Midbrain (tissue), 1 donor: ENCODE data around the gene KIF6.

Experiments
- DNase-seq: peaks from one replicate; lab custom pipeline; 2025; lab: John Stamatoyannopoulos, UW

KIF6 gene

GRCh38 chr6:39420300-39421265 lies 304.6 kb downstream of the KIF6 start:
- DNase-seq, result peak; percentile 48

DNA sequence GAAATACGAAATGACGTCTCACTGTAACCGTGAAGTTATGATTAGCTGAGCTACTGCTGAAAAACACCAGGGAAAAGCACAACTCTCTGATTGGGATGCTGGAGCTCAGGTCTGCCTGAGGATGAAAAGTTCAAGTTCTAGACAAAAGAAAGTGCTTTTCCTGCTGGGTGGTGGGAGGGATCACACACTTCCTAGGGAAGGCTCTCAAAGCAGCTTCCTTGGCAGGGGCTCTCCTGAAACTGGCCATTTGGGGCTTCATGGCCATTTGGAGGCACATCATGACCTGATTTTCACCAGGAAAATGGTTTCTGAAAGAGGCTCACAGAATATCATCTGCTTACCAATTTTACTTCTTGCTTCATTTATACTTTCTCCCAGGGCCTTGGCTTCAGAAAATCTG lies 305.6 kb downstream of the KIF6 start:
- DNase-seq, result peak; percentile 68

- no peak for DNase-seq
These were observed 307.8 kb downstream of the KIF6 start for GRCh38 chr6:39417440-39417839.

DNA sequence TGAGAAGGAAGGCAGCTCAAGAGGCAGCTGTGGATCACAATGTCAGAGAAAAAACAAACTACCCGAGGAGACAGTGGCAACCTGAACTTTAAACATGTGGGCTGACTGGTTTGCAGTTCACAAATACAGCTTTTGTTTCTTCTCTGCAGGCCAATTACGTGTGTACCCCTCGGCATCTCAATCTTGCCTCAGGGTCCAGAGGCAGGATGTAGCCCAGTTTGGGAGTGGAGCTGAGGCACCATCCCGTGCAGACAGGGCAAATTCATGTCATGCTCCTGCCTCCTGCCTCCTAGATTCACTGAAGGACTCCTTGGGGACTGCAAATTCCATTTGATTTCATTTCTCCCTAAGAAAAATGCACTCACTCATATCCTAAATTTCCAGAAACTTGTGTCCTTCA lies 308.5 kb downstream of the KIF6 start:
- DNase-seq, result no peak

- DNase-seq, result no peak
These were observed 309.2 kb downstream of the KIF6 start for GRCh38 chr6:39416026-39416425.

DNA sequence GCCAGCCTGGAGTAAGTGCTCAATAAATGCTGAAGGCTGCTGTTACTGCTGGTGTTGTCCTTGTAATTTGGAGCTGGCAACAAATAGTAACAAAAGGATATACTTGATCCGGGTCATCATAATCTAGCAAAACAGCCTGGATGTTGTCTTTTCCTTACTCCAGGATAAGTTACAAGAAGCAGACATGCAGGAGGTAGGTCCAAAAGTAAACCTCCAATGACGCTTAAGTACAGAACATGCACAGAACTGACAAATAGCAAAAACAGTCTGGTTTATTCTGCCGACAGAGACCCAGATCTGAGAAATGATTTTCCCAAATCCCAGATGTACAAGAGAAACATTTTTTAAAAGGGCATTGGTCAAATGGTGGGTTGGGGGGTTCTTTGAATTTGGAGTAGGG lies 309.7 kb downstream of the KIF6 start:
- DNase-seq, result no peak

GRCh38 chr6:39411465-39411864 lies 313.7 kb downstream of the KIF6 start:
- no peak for DNase-seq

DNA sequence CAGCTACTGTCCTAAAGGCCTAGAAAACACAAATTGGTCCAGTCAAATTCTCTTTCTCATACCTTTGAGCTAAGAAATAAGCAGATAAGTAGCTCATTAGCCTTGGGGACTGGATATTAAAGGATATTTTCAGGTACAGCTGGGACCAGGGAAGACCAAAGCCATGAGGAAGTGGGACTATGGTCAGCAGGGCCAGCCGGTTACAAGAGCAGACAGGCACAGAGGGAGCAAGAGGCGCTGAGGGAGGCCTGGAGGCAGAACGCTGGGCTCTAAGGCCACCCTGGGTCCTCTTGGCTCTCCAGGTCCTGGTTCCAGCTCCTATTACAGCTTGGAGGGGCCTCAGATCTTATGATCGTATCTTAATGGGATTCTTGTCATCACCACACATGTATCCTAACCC lies 314.2 kb downstream of the KIF6 start:
- DNase-seq, result no peak

- DNase-seq, result no peak
These were observed 315.3 kb downstream of the KIF6 start for GRCh38 chr6:39409889-39410288.

DNA sequence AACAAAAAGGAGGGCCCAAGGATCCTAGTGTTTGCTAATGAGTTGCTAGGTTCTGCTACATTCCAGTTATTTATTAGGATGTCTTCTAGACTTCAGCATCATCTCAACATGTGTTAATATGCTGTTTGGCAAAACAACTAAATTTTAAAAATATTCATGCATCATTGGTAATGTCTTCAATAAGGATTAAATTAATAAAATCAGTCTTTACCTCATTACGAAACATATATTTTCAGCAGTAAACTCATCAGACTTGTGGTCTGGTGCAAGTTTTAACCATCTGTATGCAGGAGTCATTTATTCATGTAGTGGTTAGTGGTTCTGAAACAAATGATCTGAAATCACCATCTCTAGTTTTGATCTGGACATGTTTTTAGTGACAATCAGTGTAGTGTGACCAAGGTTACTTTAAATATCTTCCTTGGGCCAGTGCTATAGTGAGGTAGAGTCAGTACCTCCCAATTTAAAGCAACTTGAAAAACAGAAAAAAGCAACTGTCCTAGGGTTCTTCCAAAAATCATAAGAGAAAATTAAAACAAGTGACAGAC lies 317.7 kb downstream of the KIF6 start:
- DNase-seq, result no peak

DNA sequence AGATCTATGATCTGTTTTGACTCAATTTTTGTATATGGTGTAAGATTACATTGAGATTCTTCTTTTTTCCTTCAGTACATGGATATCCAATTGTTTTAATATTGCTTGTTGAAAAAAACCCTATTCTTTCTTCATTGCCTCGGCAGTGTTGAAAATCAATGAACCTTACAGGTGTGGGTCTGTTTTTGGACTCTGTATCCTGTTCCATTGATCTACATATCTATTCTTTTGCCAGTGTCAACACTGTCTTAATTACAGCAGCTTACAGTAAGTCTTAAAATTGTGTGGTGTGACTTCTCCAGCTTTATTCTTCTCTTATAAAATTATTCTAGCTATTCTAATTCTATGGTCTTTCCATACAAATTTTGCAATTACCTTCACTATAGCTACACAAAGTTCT lies 320.9 kb downstream of the KIF6 start:
- no peak for DNase-seq

- no peak for DNase-seq
These were observed 321.9 kb downstream of the KIF6 start for GRCh38 chr6:39403304-39403703.

GRCh38 chr6:39402239-39402751 lies 322.9 kb downstream of the KIF6 start:
- DNase-seq, result peak; percentile 59

- no peak for DNase-seq
These were observed 323.8 kb downstream of the KIF6 start for GRCh38 chr6:39401376-39401775.

DNA sequence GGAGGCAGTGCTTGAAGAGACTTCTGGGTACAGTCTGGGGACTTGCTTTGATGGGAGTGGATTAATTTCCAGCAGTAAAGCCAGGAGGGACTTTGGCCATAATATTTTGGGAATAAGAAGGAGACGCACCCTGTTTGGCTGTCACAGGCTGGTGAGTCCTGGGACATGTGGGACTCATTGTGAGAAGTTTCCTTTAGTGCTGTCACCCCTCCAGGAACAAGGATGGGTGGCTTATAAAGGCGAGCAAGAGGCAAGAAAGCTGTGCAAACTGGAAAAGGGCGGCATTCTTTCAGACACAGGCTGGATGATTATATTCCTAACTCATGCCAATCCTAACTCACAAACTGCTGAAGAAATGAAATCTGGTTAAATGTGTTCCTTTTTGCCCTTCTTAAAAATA lies 325.2 kb downstream of the KIF6 start:
- no peak for DNase-seq

DNA sequence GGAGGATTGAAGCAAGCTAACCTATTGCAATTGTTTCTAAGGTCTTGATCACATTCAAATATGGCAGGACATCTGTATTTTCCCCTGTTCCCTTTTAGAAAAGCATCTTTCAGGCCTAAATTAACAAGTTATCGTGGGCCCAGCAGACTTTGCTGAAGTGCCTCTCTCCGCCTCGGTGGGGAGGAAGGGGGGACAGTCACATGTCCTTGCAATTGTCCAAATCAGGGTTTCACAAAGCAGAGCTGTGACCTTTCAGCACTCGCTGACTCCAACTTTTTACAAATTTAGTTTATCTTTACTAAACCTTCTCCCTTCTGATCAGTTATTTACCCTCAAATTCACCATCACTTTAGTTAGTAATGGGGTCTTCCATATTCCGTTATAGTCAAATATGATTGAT lies 328.4 kb downstream of the KIF6 start:
- DNase-seq, result no peak

- DNase-seq, result no peak
These were observed 332.1 kb downstream of the KIF6 start for GRCh38 chr6:39393075-39393474.

GRCh38 chr6:39391182-39391581 lies 334.0 kb downstream of the KIF6 start:
- no peak for DNase-seq

- no peak for DNase-seq
These were observed 335.8 kb downstream of the KIF6 start for GRCh38 chr6:39389484-39389767.

GRCh38 chr6:39388606-39389483 lies 336.4 kb downstream of the KIF6 start:
- DNase-seq, result no peak

DNA sequence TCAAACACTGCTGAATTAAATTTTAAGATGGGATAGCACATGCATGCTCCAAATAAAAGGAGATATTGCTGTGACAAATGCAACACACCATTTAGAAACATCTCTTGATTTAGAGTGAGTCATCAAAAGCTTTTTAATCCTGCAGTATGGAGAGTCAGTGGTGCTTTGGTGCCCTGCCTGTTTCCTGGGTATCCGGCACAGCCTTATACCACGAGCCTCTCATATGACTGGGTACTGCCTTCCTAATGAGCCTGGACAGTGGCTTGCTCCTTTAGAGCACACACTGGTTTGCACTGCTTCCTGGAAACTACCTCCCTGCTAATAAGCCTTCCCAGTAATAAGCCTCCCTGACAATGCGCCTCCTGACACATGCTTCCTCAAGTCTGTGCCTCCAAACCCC lies 337.4 kb downstream of the KIF6 start:
- DNase-seq, result peak; percentile 18

DNA sequence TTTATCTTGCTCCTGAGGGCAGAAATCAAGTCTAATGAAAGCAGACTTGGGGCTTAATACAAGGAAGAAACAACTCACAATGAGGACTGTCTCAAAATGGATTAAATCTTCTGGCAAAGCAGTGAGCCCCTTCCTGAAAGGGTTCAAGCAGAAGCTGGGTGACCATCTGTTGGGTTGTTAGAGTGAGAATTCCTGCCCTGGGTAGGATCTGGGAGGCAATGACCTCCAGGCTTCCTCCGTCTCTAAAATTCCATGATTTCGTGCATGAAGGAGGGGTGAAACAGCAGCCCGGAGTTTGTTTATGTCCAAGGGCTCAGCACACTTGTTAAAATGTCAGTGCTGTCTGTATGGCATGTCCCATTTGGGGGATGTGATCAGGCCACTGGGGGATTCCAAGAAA lies 338.7 kb downstream of the KIF6 start:
- DNase-seq, result no peak
